Karpas-422 (cell line): ENCODE measurements around the gene MNAT1. TPM values are rescaled to one million over a fixed set of nuclear protein-coding genes. Genes with fewer than 3 reads are reported as not detected.

Experiments
- DNase-seq: peaks from one replicate; pipeline ENCODE4 v3.0.0-alpha.2; 2015
- H2AFZ ChIP-seq: fragments of 200-600 bp; sonication (generic); 2 replicates; pipeline ENCODE4 v1.6.1; 2014; ENCODE audit warnings: antibody characterized with exemption, low read length, mixed read lengths
- H3K27ac ChIP-seq: fragments of 200-600 bp; sonication (generic); 2 replicates; pipeline ENCODE4 v1.5.1; 2014; ENCODE audit warnings: mild to moderate bottlenecking, low read length, moderate library complexity
- H3K27me3 ChIP-seq: fragments of 200-600 bp; sonication (generic); 2 replicates; pipeline ENCODE4 v1.6.1; 2014; ENCODE audit warnings: low read length, mixed read lengths
- H3K36me3 ChIP-seq: fragments of 200-600 bp; sonication (generic); 2 replicates; pipeline ENCODE4 v1.6.1; 2014; ENCODE audit warnings: low read length, mixed read lengths; ENCODE audit not compliant: insufficient read depth
- H3K4me1 ChIP-seq: fragments of 200-600 bp; sonication (generic); 2 replicates; pipeline ENCODE4 v1.6.1; 2014; ENCODE audit warnings: mild to moderate bottlenecking, low read length, mixed read lengths
- H3K4me2 ChIP-seq: fragments of 200-600 bp; sonication (generic); 2 replicates; pipeline ENCODE4 v1.6.1; 2014; ENCODE audit warnings: low read length, low read depth, mild to moderate bottlenecking; ENCODE audit not compliant: poor library complexity, severe bottlenecking
- H3K4me3 ChIP-seq: fragments of 200-600 bp; sonication (generic); 2 replicates; pipeline ENCODE4 v1.5.1; 2014; ENCODE audit warnings: mild to moderate bottlenecking, antibody characterized with exemption, low read length, mixed read lengths
- H3K79me2 ChIP-seq: fragments of 200-600 bp; sonication (generic); 2 replicates; pipeline ENCODE4 v1.6.1; 2014; ENCODE audit warnings: mild to moderate bottlenecking, low read length, mixed read lengths
- H3K9ac ChIP-seq: fragments of 200-600 bp; sonication (generic); 2 replicates; pipeline ENCODE4 v1.6.0; 2014; ENCODE audit warnings: low read length
- H3K9me2 ChIP-seq: fragments of 200-600 bp; sonication (generic), shearing (Covaris generic); replicated peaks from 2 replicates; pipeline ENCODE4 v1.6.0; 2014; ENCODE audit warnings: mild to moderate bottlenecking, low read length, moderate library complexity; ENCODE audit not compliant: insufficient read depth
- H3K9me3 ChIP-seq: fragments of 300-700, 200-600 bp; sonication (generic); 2 replicates; pipeline ENCODE4 v1.6.1; 2014; ENCODE audit warnings: low read length, mixed read lengths
- H4K20me1 ChIP-seq: fragments of 200-600 bp; sonication (generic); 2 replicates; pipeline ENCODE4 v1.6.1; 2014; ENCODE audit warnings: mild to moderate bottlenecking, antibody characterized with exemption, low read length, low read depth; ENCODE audit not compliant: insufficient read depth
- small RNA-seq: library from RNA; depleted of rRNA; stranded (forward); fragments of <200 nt; gene quantifications from one replicate; pipeline ENCODE3, GENCODE V24; 2014
- total RNA-seq: library from RNA; depleted of rRNA; stranded (reverse); fragments of >200 nt; shearing (Covaris generic); gene quantifications from 2 replicates; pipeline ENCODE4 v1.2.3, GENCODE V29; 2014; ENCODE audit warnings: low replicate concordance; rRNA removed

The MNAT1 gene
- total RNA-seq, 1 experiment from 2014 or later = 230 TPM

DNA sequence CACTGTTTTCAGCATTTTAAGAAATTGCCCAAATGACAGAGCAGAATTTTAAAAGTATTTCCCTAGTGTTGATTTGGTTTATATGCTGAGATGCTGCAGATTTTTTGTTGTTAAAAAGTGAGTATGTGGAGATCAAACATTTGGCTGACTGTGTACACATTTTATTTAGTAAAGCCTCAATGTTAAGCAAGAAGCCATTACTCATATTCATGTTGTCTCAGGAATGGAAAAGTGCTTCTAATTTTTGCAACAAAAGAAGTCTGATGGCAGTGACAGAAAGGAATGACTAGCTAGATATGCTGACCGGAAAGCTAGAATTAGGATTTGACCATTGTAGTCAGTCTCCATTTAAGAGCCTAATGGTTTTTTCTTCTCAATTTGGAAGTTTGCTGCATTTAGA is 269.0 kb downstream of the MNAT1 start:
- Histone ChIP-seq H3K9me2 (no peaks in the 10 kb centered on the region), H3K36me3 (peaks cover 61% of the 10 kb centered on the region)

GRCh38 chr14:61019537-61019936 is 285.0 kb downstream of the MNAT1 start:
- Histone ChIP-seq H3K9ac (peak overlapping the region; percentile 48), H3K27ac (peak overlapping the region; percentile 93), H3K4me2 (peak overlapping the region; percentile 66), H3K4me3 (no peak overlapping the region), H3K79me2 (peaks cover 71% of the 10 kb centered on the region), H3K27me3 (no peaks in the 10 kb centered on the region), H4K20me1 (no peaks in the 10 kb centered on the region), H3K4me1 (peaks cover 66% of the 10 kb centered on the region), H2AFZ (0 out of 2 replicates have a peak overlapping the region, but pooled peaks have one; percentile 1), H3K36me3 (peaks cover 22% of the 10 kb centered on the region; the same call in 1 of the 2 replicates), H3K9me3 (no peaks in the 10 kb centered on the region), H3K9me2 (no peaks in the 10 kb centered on the region)
- DNase-seq = peak; percentile 64

More for the DNA sequence above, 269.0 kb downstream of the MNAT1 start:
- no peak overlapping the region for H3K9ac ChIP-seq
- H3K27me3 ChIP-seq = no peaks in the 10 kb centered on the region
- H3K79me2 ChIP-seq = peaks cover 49% of the 10 kb centered on the region
- H3K4me1 ChIP-seq = no peaks in the 10 kb centered on the region
- H3K4me2 ChIP-seq = no peak overlapping the region
- H4K20me1 ChIP-seq = no peaks in the 10 kb centered on the region
- H3K9me3 ChIP-seq = peaks cover 3% of the 10 kb centered on the region; the same call in 1 of the 2 replicates
- H3K27ac ChIP-seq = no peak overlapping the region
- DNase-seq = no peak
- no peak overlapping the region for H3K4me3 ChIP-seq
- no peak overlapping the region for H2AFZ ChIP-seq

Small RNA genes lying within 50 kb of the gene (small RNA-seq; reads per million reads assigned to genes)
- gene RNU6-398P = not detected

Other genes starting within 250 kb of the MNAT1 start
- not detected in 2 replicates for gene C14orf39, start 248.7 kb upstream of the MNAT1 start, total RNA-seq
- gene SIX6, start 225.6 kb upstream of the MNAT1 start, total RNA-seq = not detected in 2 replicates
- 0.18 and 0.56 TPM in 2 replicates for gene SIX1, start 85.3 kb upstream of the MNAT1 start, total RNA-seq
- 53.8 and 61.6 TPM in 2 replicates for gene SIX4, start 10.4 kb upstream of the MNAT1 start, total RNA-seq
- 30.5 and 31.3 TPM in 2 replicates for gene TRMT5, start 246.3 kb downstream of the MNAT1 start, total RNA-seq
- 96.8 and 141 TPM in 2 replicates for gene SLC38A6, start 246.5 kb downstream of the MNAT1 start, total RNA-seq